K562 (cell line): ENCODE measurements around the gene THADA. TPM values are rescaled to one million over a fixed set of nuclear protein-coding genes. Genes with fewer than 3 reads are reported as not detected.

Source experiments
- ATAC-seq: fragments of 200-7000 bp; cut with Tn5 transposase; 3 replicates; pipeline ENCODE4 v1.9.1; 2020; ENCODE audit warnings: moderate library complexity
- BruUV-seq: library from RNA; stranded (reverse); fragments of 400-500 nt; replicated peaks from 2 replicates; lab custom pipeline; 2021; lab: Mats Ljungman, UMichigan
- CTCF ChIA-PET: fragments of 300-600 bp; formaldehyde crosslinking; extraction: SDS; loops from one replicate; lab custom pipeline; 2021; ENCODE audit warnings: low intra/inter-chr PET ratio; lab: Yijun Ruan, JAX
- POLR2A ChIA-PET: fragments of 300-600, 350-650 bp; sonication (Branson Sonifier 250); formaldehyde crosslinking; extraction: SDS; loops from one replicate; lab custom pipeline; 2021; ENCODE audit warnings: antibody characterized with exemption, inconsistent platforms; lab: Yijun Ruan, JAX
- DNase-seq, 4 experiments: peaks; one replicate each; pipeline versions ENCODE4 v3.0.0 to v3.0.0-alpha.2; 2011 to 2018; ENCODE audit warnings: low spot score in 3 of 4, mixed read lengths in 3 of 4; ENCODE audit errors: extremely low read depth in 1 of 4
- FAIRE-seq: peaks from 2 replicates; lab custom pipeline; 2011; peaks lifted over from hg19 to GRCh38; lab: Jason Lieb, UNC
- H2AFZ ChIP-seq: 2 replicates; pipeline ENCODE4 v1.6.0; 2011; ENCODE audit warnings: low read depth, low read length, control low read depth, inconsistent platforms
- H3K27ac ChIP-seq: fragments of 200-600 bp; 3 replicates; pipeline ENCODE4 v1.8.0; 2011; ENCODE audit warnings: low read depth, mild to moderate bottlenecking, control low read depth, inconsistent platforms, low read length, moderate library complexity, mixed read lengths; ENCODE audit errors: extremely low read depth
- H3K27me3 ChIP-seq, 2 experiments: fragments of 300-600 bp in 1 of 2; 2 replicates in 1 of 2; 3 replicates in 1 of 2; pipeline versions ENCODE4 v1.6.0 to v1.8.0; 2011; ENCODE audit warnings: inconsistent platforms in 2 of 2, low read length in 2 of 2, mild to moderate bottlenecking in 1 of 2, mixed read lengths in 1 of 2, moderate library complexity in 1 of 2; ENCODE audit not compliant: control insufficient read depth in 2 of 2, insufficient read depth in 2 of 2
- H3K36me3 ChIP-seq: fragments of 300-600 bp; 3 replicates; pipeline ENCODE4 v1.8.0; 2011; ENCODE audit warnings: mild to moderate bottlenecking, low read length, inconsistent platforms; ENCODE audit not compliant: control insufficient read depth, insufficient read depth
- H3K4me1 ChIP-seq, 2 experiments: fragments of 200-600 bp in 1 of 2; replicated peaks in 1 of 2; 2 replicates in 1 of 2; 3 replicates in 1 of 2; pipeline versions ENCODE4 v1.5.1 to v1.8.0; 2011; ENCODE audit warnings: inconsistent platforms in 2 of 2, low read length in 2 of 2, mild to moderate bottlenecking in 1 of 2, mixed read lengths in 1 of 2, moderate library complexity in 1 of 2; ENCODE audit not compliant: control insufficient read depth in 2 of 2, insufficient read depth in 2 of 2
- H3K4me2 ChIP-seq: 2 replicates; pipeline ENCODE4 v1.6.1; 2011; ENCODE audit warnings: low read length, control low read depth, inconsistent platforms, mixed read lengths; ENCODE audit not compliant: insufficient read depth
- H3K4me3 ChIP-seq: fragments of 200-600 bp; sonication (generic), shearing (Covaris generic); 2 replicates; pipeline ENCODE4 v1.5.1; 2016; ENCODE audit warnings: control low read depth, inconsistent platforms
- H3K79me2 ChIP-seq: fragments of 200-600 bp; 3 replicates; pipeline ENCODE4 v1.8.0; 2011; ENCODE audit warnings: low read length, inconsistent platforms; ENCODE audit not compliant: control insufficient read depth, insufficient read depth
- H3K9ac ChIP-seq, 2 experiments: 2 replicates each; pipeline versions ENCODE4 v1.6.0 to v1.6.1; 2011; ENCODE audit warnings: low read depth in 2 of 2, low read length in 2 of 2, control low read depth in 1 of 2, inconsistent platforms in 1 of 2, mild to moderate bottlenecking in 1 of 2, mixed read lengths in 1 of 2; ENCODE audit not compliant: insufficient read depth in 1 of 2
- H3K9me1 ChIP-seq: one replicate; pipeline ENCODE4 v1.6.0; 2011; ENCODE audit warnings: inconsistent platforms, mild to moderate bottlenecking, low read length, moderate library complexity; ENCODE audit not compliant: control insufficient read depth, insufficient read depth
- H3K9me3 ChIP-seq: replicated peaks from 2 replicates; pipeline ENCODE4 v1.5.1; 2011; ENCODE audit warnings: low read depth, low read length, inconsistent platforms; ENCODE audit not compliant: control insufficient read depth, insufficient read depth
- H4K20me1 ChIP-seq: replicated peaks from 2 replicates; pipeline ENCODE4 v1.6.1; 2011; ENCODE audit warnings: low read length, inconsistent platforms, mixed read lengths; ENCODE audit not compliant: control insufficient read depth, insufficient read depth
- E2F3 ChIP-seq: fragments of 250-450 bp; sonication (Bioruptor Pico); IDR thresholded peaks from 2 replicates; pipeline ENCODE4 v1.4.0; 2020; ENCODE audit warnings: mild to moderate bottlenecking
- KLF6 ChIP-seq: fragments of 250-450 bp; sonication (Bioruptor Pico); IDR thresholded peaks from 2 replicates; pipeline ENCODE4 v1.4.0; 2020; ENCODE audit warnings: mild to moderate bottlenecking, moderate library complexity, borderline replicate concordance
- NFIC ChIP-seq: fragments of 450-650 bp; IDR thresholded peaks from 2 replicates; pipeline ENCODE4 v1.6.1; 2017; ENCODE audit warnings: mild to moderate bottlenecking, inconsistent platforms
- RFX7 ChIP-seq: fragments of 250-450 bp; sonication (Bioruptor Pico); IDR thresholded peaks from 2 replicates; pipeline ENCODE4 v1.5.1; 2021; ENCODE audit warnings: mild to moderate bottlenecking
- SIN3B ChIP-seq: fragments of 450-650 bp; IDR thresholded peaks from 2 replicates; pipeline ENCODE4 v1.6.1; 2017; ENCODE audit warnings: low read depth, mild to moderate bottlenecking, moderate library complexity
- SRSF1 ChIP-seq: fragments of 200-400 bp; formaldehyde crosslinking; IDR thresholded peaks from 2 replicates; pipeline ENCODE4 v1.6.1; 2017; ENCODE audit warnings: mild to moderate bottlenecking, low read depth, low read length, moderate library complexity
- TCFL5 ChIP-seq: fragments of 250-450 bp; sonication (Bioruptor Pico); conservative IDR thresholded peaks from 2 replicates; pipeline ENCODE4 v1.6.1; 2021; ENCODE audit warnings: mild to moderate bottlenecking, moderate library complexity, matching md5 sums
- TEAD4 ChIP-seq, 2 experiments: sonication (generic) in 1 of 2; formaldehyde crosslinking in 1 of 2; IDR thresholded peaks; 2 replicates each; pipeline versions ENCODE4 v1.6.1 to v1.8.0; 2012 to 2022; ENCODE audit warnings: borderline replicate concordance in 1 of 2, inconsistent platforms in 1 of 2, low read length in 1 of 2, mild to moderate bottlenecking in 1 of 2, missing genetic modification reagents in 1 of 2
- YBX1 ChIP-seq: fragments of 450-650 bp; IDR thresholded peaks from 2 replicates; pipeline ENCODE4 v1.7.1; 2016; ENCODE audit warnings: mild to moderate bottlenecking
- ZKSCAN3 ChIP-seq: fragments of 250-450 bp; sonication (Bioruptor Pico); IDR thresholded peaks from 2 replicates; pipeline ENCODE4 v1.4.0; 2020
- ZNF124 ChIP-seq: sonication (generic); formaldehyde crosslinking; IDR thresholded peaks from 2 replicates; pipeline ENCODE4 v1.8.1; 2022; ENCODE audit warnings: missing genetic modification reagents
- ZNF3 ChIP-seq: fragments of 250-450 bp; sonication (Bioruptor Pico); IDR thresholded peaks from 2 replicates; pipeline ENCODE4 v1.5.0; 2021; ENCODE audit warnings: mild to moderate bottlenecking, moderate library complexity
- ZNF584 ChIP-seq: fragments of 200-800 bp; sonication (Bioruptor generic); IDR thresholded peaks from 2 replicates; pipeline ENCODE4 v1.6.1; 2016; ENCODE audit warnings: low read depth, mild to moderate bottlenecking, missing genetic modification characterization, missing compliant biosample characterization
- ZNF589 ChIP-seq: fragments of 200-800 bp; sonication (Bioruptor generic); IDR thresholded peaks from 2 replicates; pipeline ENCODE4 v1.6.1; 2016; ENCODE audit warnings: low read depth, missing genetic modification characterization, missing compliant biosample characterization
- WGBS: fragments of 100-300 bp; shearing (Covaris generic); methylation state at CpG from one replicate; pipeline ENCODE4 v1.1.6; 2016; ENCODE audit warnings: low coverage, mixed read lengths; ENCODE audit not compliant: insufficient coverage; ENCODE audit errors: missing lambda C conversion rate; 5-methylcytosine and 5-hydroxymethylcytosine counted together
- in situ Hi-C: fragments of 300-500 bp; cut with MboI; formaldehyde crosslinking; loops from 4 replicates; pipeline ENCODE4 v1.15.0; 2018; ENCODE audit warnings: inconsistent platforms, mixed read lengths
- intact Hi-C: fragments of 100-400 bp; cut with micrococcal nuclease; formaldehyde crosslinking; loops from 2 replicates; pipeline ENCODE4 v1.14.2; 2022
- polyA plus RNA-seq, 8 experiments: library from polyadenylated mRNA; depleted of rRNA in 4 of 8; stranded (reverse) in 5 of 8; unstranded in 3 of 8; fragments of >200 nt; fragmentation: Nextera tagmentation in 2 of 8; fragmentation: Illumina TruSeq in 1 of 8; extraction: Ambion mirVana in 2 of 8; extraction: Trizol in 1 of 8; gene quantifications; 2 replicates each; pipeline versions ENCODE4 v1.2.1 to v1.2.3, GENCODE V29; 2011 to 2014; ENCODE audit warnings: inconsistent platforms in 1 of 8, missing spikeins in 1 of 8
- total RNA-seq, 7 experiments: library from RNA; depleted of rRNA in 6 of 7; stranded (reverse); fragments of >200 nt in 6 of 7; fragmentation: Illumina TruSeq in 2 of 7; extraction: Trizol in 2 of 7; gene quantifications; 2 replicates each; pipeline versions ENCODE4 v1.2.1 to v1.2.3, GENCODE V29; 2011 to 2021; ENCODE audit warnings: low replicate concordance in 1 of 7
- TF ChIP-seq, protein P1 (sequence below): fragments of 450-650 bp; IDR thresholded peaks from 2 replicates; pipeline ENCODE4 v1.6.1; 2016
- TF ChIP-seq, protein P2 (sequence below): sonication (generic); formaldehyde crosslinking; IDR thresholded peaks from 2 replicates; pipeline ENCODE4 v1.8.0; 2022; ENCODE audit warnings: mild to moderate bottlenecking, missing genetic modification reagents
- TF ChIP-seq, protein P3 (sequence below): sonication (generic); formaldehyde crosslinking; IDR thresholded peaks from 2 replicates; pipeline ENCODE4 v1.8.1; 2022; ENCODE audit warnings: missing genetic modification reagents
- TF ChIP-seq, protein P4 (sequence below), 2 experiments: fragments of 450-650 bp; IDR thresholded peaks; 2 replicates each; pipeline ENCODE4 v1.6.1; 2016

THADA gene
- total and polyA plus RNA-seq, 9 of the 15 experiments (the other 6 are each of a cell fraction or from before 2014, with no cell fraction given) = 17.8 to 34.7 (median 31.9) TPM

DNA sequence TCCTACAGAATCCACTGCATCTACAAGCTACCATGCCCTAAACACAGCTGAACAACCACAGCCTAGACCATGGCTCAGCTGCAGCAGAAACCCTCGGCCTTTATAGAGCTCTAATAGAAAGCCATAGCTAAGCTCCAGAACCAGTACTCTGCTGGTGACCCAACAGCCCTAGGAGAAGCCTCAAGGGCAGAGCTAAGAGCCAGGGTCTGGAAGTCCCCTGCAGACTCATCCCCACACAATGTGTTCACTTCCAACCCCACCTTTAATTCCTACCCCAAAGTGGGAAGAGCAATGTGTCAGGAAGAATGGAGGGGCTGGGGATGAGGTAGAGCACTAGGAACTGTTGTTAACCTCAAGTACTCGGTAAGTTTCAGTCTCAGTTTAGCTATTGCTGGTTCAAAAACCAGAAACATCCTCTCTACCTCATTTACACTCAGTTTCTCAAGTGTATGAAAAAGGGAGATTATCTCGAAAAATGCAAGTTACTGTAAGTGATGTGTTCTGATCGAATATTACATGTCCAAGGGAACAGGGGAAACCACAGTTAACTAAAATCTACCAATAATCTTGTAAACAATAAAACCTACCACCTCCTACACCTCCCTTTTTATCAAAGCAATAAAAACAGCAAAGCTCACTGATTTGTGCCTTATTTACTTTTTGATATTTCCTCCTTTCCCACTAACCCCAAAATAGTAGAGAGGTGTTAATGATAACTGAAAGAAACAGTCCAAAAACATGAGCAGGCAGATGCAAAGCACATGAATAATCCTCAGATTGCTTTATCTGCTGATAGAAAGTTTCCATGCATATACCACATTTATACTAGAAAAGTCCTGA is 36.2 kb downstream of the THADA start:
- no peak overlapping the region for H3K4me3 ChIP-seq
- TF ChIP-seq YBX1 (no peak), NFIC (no peak), RFX7 (CRISPR knock-in tag) (no peak), ZNF3 (CRISPR knock-in tag) (no peak), ZNF589 (CRISPR knock-in tag) (no peak), SRSF1 (no peak), TEAD4 (IDR thresholded peaks at IDR 0.05; ENCODE audit: low read length) (no peak), TEAD4 (CRISPR knock-in tag; IDR thresholded peaks at IDR 0.05; ENCODE audit: borderline replicate concordance) (no peak), KLF6 (CRISPR knock-in tag) (no peak), ZNF124 (no peak), ZNF584 (CRISPR knock-in tag) (no peak), E2F3 (CRISPR knock-in tag) (no peak), SIN3B (no peak), ZKSCAN3 (CRISPR knock-in tag) (no peak), TCFL5 (CRISPR knock-in tag) (no peak)
- TF ChIP-seq, protein P1, sequence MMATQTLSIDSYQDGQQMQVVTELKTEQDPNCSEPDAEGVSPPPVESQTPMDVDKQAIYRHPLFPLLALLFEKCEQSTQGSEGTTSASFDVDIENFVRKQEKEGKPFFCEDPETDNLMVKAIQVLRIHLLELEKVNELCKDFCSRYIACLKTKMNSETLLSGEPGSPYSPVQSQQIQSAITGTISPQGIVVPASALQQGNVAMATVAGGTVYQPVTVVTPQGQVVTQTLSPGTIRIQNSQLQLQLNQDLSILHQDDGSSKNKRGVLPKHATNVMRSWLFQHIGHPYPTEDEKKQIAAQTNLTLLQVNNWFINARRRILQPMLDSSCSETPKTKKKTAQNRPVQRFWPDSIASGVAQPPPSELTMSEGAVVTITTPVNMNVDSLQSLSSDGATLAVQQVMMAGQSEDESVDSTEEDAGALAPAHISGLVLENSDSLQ = no peak
- TF ChIP-seq, protein P2, sequence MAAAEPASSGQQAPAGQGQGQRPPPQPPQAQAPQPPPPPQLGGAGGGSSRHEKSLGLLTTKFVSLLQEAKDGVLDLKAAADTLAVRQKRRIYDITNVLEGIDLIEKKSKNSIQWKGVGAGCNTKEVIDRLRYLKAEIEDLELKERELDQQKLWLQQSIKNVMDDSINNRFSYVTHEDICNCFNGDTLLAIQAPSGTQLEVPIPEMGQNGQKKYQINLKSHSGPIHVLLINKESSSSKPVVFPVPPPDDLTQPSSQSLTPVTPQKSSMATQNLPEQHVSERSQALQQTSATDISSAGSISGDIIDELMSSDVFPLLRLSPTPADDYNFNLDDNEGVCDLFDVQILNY = no peak
- TF ChIP-seq, protein P3, sequence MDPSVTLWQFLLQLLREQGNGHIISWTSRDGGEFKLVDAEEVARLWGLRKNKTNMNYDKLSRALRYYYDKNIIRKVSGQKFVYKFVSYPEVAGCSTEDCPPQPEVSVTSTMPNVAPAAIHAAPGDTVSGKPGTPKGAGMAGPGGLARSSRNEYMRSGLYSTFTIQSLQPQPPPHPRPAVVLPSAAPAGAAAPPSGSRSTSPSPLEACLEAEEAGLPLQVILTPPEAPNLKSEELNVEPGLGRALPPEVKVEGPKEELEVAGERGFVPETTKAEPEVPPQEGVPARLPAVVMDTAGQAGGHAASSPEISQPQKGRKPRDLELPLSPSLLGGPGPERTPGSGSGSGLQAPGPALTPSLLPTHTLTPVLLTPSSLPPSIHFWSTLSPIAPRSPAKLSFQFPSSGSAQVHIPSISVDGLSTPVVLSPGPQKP (CRISPR knock-in tag) = no peak
- TF ChIP-seq, protein P4, sequence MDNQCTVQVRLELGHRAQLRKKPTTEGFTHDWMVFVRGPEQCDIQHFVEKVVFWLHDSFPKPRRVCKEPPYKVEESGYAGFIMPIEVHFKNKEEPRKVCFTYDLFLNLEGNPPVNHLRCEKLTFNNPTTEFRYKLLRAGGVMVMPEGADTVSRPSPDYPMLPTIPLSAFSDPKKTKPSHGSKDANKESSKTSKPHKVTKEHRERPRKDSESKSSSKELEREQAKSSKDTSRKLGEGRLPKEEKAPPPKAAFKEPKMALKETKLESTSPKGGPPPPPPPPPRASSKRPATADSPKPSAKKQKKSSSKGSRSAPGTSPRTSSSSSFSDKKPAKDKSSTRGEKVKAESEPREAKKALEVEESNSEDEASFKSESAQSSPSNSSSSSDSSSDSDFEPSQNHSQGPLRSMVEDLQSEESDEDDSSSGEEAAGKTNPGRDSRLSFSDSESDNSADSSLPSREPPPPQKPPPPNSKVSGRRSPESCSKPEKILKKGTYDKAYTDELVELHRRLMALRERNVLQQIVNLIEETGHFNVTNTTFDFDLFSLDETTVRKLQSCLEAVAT (IDR thresholded peaks at IDR 0.05) = no peak
- POLR2A ChIA-PET = interaction anchor here (0.6 to 1.1 kb wide), 3 partner anchors 38 to 339 kb away, joined by 3 read pairs; no protein-coding TSS in a partner anchor
- H3K9me3 ChIP-seq = no peaks in the 10 kb centered on the region
- H4K20me1 ChIP-seq = no peaks in the 10 kb centered on the region
- CTCF ChIA-PET = no interaction called here
- no peak overlapping the region for H3K27ac ChIP-seq
- no peak overlapping the region for H3K4me2 ChIP-seq
- H3K27me3 ChIP-seq = no peaks in the 10 kb centered on the region
- no peak overlapping the region for H2AFZ ChIP-seq
- FAIRE-seq = no peak
- ATAC-seq = no peak
- no TSS peak for BruUV-seq
- in situ Hi-C loops (no loop called here), intact Hi-C loops (no loop called here)
- no peaks in the 10 kb centered on the region for H3K4me1 ChIP-seq
- no peak for DNase-seq
- no peaks in the 10 kb centered on the region for H3K9me1 ChIP-seq
- peaks cover 48% of the 10 kb centered on the region; the same call in 2 of the 3 replicates for H3K36me3 ChIP-seq
- H3K9ac ChIP-seq = no peak overlapping the region
- H3K79me2 ChIP-seq = no peaks in the 10 kb centered on the region
- 89% methylated on average over 4 of the region's 4 CpGs for WGBS
